Measurements from ENCODE around the gene ZFHX3. TPM values are rescaled to one million over a fixed set of nuclear protein-coding genes. Genes with fewer than 3 reads are reported as not detected.
"Not testable (repeated sequence)": the region's sequence is repeated elsewhere in the genome, so short reads cannot be mapped to it uniquely, and the experiment has no call there.

ZFHX3 gene
- total RNA-seq, 1 donor from 2014 or later = 6.7 TPM

- no peak for DNase-seq
Observed at GRCh38 chr16:73021866-73022495, 25.9 kb downstream of the ZFHX3 start.

DNA sequence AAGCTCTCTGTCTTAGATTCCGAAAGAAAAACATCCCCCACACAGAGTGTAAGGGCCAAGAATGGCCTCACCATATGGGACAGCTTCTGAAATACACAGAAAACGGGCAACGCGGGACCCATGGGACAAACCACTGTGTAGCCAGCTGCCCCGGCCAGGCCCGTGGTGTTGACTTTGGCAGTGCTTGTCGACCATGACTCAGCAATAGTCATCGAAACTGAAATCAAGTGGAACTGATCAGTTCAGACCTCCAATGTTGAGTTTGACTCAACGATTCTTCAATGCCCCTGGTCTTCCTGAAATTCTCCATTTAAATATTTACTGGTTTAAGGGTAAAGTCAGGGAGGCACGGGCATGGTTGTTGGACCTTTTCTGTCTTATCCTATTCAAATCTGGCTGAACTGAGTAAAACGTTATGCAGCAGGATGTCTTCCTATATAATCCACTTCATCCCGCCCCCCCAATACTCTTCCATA, 27.5 kb downstream of the ZFHX3 start:
- DNase-seq = no peak

DNA sequence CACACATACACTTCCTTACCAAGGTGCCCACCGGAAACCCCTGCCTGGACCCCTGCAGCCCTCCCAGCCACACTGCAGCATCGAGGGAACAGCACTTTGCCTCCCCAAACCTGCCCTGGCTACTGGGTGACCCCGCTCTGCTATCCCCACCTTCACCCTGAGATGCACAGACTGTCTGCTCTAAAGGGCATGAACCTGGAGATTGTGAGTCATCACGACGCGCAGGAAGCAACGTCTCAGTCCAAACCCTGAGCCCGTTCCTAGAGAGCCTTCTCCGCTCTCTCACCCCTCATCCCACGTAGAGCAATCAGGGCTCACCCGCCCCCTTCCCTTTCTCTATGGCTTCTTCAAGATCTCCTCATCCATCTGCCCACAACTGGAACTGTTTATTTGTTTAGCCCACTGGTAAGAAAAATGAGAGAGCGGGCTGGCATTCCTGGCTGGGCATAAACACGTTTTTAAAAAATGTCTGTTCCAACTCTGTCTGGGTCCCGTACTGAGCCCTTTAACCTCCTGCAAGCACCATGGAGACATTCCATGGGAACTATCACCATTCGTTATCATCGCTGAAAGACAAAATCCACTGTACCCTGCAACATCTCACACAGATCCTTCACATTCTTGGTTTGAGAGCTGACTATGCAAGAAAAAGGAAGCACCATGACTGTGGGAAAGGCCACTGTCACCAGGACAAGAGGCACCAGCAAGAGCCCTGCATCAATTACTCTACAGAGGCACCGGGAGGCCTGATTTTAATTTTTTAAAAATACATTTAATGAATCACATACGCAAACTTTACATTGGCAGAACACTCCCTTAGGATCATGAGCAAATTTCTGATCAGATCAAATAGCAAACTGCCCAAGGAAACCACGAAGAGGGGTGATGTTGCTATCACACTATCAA, 28.2 kb downstream of the ZFHX3 start:
- DNase-seq = no peak

DNA sequence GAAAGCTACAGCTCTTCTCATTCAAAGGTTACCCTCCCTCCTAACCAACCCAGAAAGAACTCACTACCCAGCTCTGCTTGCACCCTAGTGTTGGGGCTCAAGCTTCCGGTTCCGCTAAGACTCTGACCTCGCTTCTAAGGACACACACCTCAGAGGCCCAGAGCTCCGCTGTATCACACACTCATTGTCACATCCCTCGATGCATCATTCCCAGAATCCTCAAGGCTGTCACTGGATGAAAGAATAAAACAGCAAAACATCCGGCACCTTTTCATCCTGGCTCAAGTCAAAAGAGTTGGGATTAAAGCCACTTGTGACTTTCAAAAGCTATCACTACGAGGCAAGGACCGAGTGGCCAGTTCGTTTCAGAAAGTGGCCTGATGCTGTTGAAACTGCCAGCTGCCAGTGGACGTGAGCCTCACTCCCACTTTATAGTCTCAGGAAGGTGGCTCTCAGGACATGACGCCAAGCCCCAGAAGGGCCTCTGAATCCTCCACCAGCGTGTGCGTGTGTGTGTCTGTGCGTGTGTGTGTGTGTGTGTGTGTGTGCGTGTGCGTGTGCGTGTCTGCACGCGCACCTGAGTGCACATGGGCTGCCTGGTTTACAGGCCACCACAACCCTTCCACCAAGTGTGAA, 29.0 kb downstream of the ZFHX3 start:
- no peak for DNase-seq

DNA sequence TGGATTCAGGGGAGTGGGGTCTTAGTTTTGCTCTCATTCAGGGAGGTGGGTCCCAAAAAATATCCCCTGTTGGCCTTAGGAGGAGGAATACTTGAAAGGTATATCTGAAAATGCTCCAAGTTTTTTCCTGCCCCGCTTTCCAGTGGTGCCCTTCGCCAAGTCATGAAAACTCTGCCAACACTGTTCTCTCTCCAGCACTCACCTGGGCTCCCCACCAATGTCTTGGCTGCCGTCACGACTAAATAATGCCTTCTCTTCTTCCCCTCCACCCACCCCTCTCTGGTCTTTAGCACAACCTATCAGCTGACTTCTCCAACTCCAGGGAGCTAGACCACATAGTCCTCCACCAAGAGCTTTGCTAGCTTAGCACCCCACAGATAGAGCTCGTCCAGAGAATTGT, 30.6 kb downstream of the ZFHX3 start:
- DNase-seq = no peak

GRCh38 chr16:73016488-73016830, 31.5 kb downstream of the ZFHX3 start:
- no peak for DNase-seq

DNA sequence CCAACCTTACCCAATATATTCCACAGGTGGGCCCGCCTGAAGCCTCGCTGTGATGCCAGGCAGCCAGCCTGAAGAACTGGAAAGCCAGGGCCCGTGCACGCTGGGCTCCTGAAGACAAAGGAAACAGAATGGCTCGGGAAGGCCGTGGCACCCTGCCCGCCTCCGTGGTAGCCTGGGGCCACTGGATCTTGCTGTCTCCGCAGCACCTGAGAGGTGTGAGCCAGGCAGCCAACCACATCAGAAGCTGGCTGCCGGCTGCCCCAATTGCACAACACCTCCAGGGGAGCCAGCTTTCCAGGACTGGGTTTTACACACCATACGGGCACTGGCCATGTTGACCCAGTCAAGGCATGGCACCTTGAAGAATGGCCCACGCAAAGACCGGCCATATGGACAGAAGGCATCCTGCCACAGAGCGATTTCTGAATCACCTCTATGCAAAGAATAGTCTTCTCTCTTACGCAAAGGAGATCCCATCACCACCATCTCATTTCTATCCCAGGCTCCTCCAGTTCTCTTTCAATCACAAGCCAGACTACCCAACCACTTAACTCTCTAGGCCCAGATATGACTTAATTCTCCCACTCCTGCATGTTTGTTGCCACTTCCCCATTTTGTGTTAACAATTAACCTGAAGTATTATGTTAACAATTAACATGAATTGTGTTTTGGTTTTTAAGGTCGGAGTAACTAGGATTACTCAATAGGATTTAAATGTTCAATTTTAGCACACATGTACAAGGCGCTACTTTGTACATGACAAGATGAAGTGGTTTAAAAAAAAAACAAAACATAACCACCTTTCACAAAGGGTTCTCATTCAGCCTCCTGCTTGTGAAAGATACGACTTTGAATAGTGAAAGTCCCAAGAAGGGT, 32.1 kb downstream of the ZFHX3 start:
- no peak for DNase-seq

- DNase-seq = no peak
Observed at GRCh38 chr16:73014768-73015167, 33.2 kb downstream of the ZFHX3 start.

DNA sequence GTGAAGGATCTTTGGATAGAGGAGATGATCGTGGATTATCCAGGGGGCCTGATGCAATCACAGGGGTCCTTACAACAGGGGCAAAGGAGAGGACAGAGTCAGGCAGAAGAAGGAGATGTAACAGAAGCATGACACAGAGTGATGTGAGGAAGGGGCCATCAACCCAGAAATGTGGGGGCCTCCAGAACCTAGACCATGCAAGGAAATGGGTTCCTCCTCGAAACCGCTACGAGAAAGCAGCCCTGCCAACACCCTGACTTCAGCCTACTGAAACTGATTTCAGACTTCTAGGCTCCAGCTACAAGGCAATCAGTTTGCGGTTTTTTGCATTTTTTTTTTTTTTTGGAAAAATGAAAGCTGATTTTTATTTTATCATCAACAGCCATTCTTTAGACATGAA, 34.0 kb downstream of the ZFHX3 start:
- no peak for DNase-seq

- DNase-seq = no peak
Observed at GRCh38 chr16:73012341-73012740, 35.6 kb downstream of the ZFHX3 start.

DNA sequence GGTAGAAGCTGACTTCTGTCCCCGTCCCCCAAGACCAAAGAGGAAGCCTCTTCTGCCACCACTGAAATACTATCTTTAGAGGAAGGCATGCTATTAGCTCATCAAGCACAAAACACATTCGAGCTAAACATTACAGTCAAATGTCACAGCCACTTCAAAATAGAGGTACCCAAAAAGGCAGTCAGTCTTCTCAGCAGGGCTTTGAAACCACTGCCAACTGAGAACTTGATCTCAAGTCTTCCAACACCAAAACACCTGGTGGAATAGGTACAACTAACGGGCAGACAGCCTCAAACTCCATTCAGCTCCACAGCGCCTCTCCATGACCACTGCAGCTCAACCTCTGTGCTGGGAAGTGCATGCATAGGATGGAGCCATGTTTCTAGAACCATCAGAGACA, 36.0 kb downstream of the ZFHX3 start:
- no peak for DNase-seq

DNA sequence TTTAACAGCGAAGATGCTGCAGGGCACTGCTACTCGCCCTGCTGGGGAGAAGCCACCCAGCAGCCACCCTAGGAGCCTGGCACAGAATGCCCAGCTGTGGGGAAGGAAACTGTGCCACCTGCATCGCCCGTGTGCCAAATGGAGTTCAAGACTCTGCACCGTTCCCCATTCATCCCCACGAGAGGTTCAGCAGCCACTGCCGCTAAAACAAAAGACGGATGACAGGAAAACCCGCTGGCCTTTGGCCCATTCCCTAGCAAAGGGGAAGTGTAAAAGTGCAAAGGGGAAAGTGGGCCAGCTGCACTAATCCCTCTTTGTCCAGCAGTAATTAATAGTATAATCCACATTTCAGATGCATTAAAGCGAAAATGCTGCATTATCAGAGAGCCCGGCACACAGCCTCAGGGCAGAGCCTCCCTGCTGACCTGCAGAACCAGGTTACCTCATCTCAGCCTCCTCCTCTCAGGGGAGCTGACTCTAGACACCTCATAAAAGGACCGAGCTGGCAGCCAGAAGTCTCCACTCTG, 37.7 kb downstream of the ZFHX3 start:
- DNase-seq = no peak

GRCh38 chr16:73009710-73010109, 38.2 kb downstream of the ZFHX3 start:
- not testable (repeated sequence) for DNase-seq

DNA sequence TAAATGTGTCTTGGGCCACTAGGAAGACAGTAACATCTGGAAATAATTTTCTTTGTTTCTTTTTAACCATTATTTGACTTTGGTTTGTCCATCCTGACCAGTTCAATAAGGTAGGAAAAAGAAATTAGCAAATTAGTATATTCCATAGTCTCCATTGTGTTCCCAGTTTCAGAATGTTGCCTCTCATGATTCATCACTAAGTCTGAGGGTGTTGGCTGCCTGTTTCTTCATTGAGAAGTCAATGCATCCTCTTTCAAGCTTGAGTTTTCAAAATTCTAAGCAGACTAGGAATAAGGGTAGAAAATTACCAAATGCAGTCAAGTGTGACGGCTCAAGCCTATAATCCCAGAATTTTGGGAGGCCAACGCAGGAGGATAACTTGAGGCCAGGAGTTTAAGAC, 41.9 kb downstream of the ZFHX3 start:
- no peak for DNase-seq

DNA sequence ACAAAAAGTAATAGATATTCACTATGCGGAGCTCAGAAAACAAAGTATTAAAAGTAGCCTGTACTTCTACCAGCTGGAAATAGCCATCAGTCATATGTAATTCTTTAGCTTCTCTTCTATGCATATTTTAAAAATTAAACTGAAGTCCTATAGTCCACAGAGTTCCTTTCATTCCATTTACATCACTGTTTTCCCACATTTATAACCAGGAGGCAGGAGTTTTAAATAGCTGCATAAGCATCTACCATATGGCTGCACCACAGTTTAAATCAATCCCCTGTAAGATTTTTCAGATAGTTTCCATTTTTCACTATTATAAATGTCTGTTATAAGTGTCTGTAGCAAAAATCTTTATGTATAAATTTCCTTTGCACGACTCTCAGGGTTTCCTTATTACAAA, 45.1 kb downstream of the ZFHX3 start:
- DNase-seq = no peak

GRCh38 chr16:73000907-73001521, 46.9 kb downstream of the ZFHX3 start:
- no peak for DNase-seq

DNA sequence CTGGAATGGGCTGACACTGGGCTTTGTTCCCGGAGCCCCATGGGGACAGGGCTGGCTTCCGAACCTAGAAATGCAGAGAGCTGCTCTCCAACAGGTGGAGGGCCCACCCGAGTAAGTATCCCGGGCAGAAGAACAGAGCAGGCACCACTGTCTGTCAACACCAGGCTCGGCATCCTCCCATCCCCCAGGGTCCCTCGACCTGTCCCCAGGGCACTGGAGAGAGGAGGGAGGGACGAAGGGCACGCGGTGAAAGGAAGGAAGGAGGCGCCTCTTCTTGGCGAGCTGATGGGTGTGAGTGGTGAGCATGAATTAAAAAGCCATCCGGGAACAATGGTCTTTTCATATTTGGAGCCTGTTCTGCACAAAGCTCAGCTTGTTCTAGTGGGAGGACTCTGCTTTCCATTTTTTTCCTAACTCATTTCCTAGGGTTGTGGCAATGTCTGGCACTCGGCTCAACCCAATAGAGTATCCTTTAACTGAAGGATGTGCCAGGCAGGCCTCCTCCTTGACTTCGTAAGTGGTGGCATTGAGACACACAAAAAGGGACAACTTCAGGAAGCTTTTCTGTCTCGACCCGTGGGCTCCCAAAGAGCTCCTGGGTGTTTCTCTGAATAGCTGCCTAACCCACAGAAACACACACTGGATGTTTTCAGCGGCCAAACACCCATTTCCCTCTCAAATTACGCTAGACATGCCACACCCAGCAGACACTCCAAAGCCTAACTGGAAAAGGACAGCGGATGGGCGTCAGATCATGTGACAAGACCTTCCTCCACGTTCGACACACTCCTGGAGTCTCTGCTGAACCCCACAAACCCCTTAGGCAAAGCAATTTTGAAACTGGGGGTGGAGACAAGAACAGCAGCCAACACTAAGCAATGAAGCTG, 47.7 kb downstream of the ZFHX3 start:
- DNase-seq = peak; percentile 37

DNA sequence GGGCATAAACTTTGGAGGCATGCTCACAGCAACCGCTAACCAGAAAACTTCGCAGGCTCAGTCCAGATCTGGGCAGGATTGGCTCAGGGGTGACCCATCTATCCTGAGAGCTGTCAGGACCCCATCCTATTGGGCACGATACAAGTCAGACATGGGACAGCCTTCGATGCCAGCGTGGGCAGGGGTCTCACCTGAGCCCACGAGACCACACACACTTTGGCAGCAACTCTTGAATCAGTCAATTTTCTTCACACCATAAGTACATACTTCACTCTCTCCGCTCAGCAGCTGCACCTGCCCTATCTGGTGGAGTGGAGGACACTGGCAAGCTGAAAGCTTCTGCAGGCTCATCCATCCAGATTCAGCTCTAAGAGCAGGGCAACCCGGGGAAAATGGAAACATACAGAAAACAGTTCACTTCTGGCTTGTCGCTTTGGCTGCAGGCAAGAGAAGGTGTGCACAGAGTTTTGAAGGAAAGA, 48.3 kb downstream of the ZFHX3 start:
- no peak for DNase-seq

GRCh38 chr16:72997141-72997542, 50.8 kb downstream of the ZFHX3 start:
- DNase-seq = no peak
